ENCODE measurements around the gene CDC6.

CDC6 gene, protein sequence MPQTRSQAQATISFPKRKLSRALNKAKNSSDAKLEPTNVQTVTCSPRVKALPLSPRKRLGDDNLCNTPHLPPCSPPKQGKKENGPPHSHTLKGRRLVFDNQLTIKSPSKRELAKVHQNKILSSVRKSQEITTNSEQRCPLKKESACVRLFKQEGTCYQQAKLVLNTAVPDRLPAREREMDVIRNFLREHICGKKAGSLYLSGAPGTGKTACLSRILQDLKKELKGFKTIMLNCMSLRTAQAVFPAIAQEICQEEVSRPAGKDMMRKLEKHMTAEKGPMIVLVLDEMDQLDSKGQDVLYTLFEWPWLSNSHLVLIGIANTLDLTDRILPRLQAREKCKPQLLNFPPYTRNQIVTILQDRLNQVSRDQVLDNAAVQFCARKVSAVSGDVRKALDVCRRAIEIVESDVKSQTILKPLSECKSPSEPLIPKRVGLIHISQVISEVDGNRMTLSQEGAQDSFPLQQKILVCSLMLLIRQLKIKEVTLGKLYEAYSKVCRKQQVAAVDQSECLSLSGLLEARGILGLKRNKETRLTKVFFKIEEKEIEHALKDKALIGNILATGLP

DNA sequence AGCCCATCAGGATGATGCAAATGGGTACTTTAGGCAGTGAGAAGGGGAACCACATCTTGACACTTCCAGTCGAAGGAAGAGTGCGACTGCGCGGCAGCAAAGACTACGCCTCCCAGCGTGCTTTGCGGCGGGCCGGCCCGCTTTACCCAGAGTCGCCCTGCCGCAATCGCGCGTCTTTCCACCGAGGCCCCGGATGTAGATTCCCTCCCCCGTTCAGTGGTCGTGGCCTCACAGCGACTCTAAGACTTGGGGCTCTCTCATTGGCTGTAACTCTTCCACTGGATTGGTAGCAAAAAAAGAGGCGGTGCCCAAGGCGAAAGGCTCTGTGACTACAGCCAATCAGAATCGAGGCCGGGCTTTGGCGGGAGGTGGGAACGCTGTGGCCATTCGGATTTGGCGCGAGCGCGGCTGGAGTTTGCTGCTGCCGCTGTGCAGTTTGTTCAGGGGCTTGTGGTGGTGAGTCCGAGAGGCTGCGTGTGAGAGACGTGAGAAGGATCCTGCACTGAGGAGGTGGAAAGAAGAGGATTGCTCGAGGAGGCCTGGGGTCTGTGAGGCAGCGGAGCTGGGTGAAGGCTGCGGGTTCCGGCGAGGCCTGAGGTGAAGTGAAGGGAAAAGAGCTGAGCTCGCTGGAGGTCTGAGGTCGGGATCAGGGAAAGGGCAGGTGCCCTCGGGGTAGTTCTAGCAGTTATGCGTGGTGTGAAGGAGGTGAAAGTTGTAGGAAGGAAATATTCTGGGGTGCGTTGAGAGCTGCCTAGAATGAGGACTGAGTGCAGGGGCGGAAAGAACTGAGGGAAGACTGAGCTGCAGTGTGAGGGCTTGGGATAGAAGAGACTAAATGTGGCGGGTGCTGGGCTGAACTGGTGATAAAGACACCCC, at the start of gene CDC6:
CDC6 (plus strand) TSS at position 386 of the 876 bp plus-strand sequence. CDS start 1,542 bp downstream, outside the sequence.
- DNase-seq: peak; percentile 98

DNA sequence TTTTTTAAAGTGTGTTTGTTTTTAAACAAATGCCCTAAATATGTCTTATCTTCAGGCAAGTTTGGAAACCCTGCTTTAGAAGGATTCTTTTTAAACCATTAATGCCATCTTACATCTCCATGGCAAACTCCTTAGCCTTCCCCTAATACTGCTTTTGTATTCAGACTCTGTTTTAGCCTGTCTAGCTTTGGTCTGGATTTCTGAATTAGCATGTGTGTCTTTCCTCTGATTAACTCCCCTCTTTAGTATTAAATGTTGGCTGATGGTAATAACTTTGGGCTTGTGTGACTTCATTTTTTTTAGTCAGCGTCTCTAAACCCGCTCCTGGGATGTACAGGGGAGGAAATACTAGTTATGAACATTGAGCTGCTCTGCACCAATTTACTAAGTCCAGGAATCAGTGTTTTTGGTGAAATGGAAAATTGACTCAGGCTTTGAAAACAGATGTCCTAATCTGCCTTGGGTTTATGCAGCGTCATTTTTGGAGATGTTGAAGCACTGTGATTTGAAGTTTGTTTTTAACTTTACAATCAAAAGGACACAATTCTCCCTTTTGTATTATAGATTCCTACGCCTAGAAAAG, 46.3 kb upstream of the CDC6 start:
- DNase-seq: no peak

DNA sequence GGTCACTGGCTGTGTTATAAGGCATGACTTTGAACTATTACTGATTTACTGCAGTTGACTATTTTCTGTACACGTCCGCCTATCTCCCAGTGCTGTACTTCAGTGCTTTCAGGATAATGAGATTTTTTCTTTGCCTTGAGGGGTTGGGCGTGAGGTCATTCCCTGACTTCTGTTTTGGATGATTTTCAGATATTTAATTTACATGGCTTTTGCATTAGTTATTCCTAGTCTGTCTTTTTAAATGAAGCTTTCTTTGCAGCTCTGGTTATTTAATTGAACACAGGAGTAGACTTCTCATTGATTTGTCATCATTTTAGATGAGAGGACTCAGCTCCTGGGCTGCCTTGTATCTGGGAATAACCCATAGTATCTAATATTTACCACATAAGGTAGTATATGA, 44.9 kb upstream of the CDC6 start:
- DNase-seq: no peak

DNA sequence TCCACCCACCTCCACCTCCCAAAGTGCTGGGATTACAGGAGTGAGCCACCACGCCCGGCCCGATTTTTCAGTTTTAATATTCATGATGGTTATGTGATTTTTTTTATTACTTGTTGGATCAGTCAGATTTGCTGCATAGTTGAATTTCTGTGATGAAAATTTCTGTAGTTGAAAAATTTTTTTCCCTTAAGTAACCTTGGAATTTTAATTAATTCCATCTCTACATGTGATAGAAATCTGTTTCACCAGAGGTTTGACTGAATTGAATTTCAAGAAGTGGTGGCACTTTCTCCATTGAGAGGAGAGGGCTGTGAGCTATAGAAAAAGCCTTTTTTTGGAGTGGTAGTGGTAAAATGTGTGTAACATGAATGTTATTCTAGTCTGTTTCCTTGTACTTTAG, 43.9 kb upstream of the CDC6 start:
- no peak for DNase-seq

DNA sequence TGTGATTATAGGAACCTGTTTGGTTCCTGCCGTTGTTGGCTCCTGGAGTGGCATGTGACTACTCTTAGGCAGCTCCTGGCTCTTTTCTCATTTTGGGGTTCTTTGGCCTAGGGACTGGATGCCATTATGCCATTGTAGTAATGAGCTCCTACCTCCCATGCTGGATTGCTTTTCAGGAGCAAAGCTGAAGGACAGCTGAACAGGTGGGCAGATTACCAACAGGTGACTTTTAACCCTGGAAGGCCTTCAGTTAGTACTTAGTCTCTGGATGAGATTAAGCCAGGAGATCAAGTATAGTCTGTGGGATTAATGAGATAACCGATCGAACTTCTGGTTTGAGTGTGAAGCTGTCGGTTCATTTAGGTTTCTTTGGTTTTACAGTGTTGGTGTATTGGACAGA, 43.4 kb upstream of the CDC6 start:
- no peak for DNase-seq

DNA sequence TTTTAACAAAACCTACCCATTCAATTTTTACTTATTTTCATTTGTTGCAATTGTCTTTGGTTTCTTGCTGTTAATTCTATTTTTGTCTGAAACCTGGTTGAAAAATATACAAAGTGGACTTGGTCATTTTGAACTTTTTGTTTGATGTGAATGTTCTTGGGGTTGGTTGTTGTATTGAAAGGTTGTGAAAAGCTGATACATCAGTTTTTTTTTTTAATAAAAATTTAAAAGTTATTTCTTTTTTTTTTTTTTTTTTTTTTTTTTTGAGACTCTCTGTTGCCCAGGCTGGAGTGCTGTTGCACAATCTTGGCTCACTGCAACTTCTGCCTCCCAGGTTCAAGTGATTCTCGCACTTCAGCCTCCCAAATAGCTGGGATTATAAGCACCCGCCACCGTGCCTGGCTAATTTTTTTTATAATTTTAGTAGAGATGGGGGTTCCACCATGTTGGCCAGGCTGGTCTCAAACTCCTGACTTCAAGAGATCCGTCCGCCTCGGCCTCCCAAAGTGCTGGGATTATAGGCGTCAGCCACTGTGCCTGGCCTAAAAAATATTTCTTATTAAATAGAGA, 39.7 kb upstream of the CDC6 start:
- no peak for DNase-seq

DNA sequence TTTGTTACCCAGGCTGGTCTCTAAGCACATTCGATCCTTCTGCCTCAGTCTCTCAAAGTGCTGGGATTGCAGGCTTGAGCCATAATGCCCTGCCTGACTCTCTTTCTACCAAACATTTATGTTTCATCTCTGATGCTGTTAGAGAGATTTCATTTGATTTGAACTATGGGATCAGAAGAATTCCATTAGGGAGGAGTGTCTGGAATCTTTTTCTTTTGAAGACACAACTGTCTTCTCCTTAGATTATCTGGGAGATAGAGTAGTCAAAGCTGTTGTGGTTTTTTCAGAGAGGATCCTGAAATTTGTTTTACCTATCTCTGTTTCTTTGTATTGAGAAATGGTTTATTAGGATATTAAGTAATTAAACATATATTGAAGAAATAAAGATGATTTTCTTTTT, 39.2 kb upstream of the CDC6 start:
- DNase-seq: no peak

DNA sequence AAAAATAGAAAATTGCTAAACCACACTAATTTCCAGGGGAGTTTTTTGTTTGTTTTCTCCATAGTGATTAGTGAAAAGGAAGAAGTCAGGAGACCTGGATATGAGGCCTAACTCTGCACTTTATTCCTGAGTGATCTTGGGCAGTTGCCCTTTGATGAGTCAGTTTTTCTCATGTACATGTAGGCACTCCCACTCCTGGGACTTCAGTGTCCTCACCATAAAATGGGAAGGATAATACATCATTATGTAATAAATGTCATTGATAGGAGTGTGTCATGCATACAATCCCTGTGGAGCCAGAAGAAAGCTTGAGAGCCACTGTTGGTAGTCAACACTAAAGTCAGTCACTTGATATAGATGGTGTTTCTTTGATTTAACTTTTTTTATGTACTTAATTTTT, 36.1 kb upstream of the CDC6 start:
- DNase-seq: no peak

DNA sequence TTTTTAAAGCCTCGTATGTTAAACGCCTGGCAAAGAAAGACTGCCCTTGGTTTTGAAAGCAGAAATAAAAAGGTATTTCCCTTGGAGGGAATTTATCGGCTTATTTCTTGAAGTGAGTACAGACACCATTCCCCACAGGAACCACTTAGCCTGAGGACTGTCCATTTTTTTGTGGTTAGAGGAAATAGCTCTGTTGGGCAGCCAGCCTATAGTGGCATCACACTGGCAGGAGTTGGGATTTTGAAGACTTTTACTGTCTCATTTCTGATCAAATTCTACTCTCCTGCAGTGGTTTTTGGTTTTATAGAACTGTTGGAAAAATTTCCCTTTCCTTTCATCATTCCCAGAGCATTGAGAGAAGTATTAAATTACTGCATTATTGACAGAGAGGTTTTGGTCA, 34.1 kb upstream of the CDC6 start:
- DNase-seq: no peak

DNA sequence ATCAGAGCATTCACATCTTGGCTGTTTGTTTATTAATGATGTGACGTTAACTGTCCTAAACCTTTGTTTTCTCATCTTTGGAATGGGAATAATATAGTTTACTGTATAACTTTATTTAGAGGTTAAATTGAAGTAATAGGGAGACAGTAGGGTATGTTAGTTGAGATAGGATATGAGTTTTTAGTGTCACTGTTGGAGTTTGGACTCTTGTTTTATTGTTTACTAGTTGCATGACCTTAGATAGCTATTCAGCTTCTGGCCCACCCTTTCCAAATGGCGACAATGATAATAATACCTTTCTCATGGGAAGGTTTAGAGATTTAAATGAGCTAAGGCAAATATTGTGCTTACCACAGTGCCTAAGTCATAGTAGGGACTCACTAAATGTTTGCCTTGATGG, 28.2 kb upstream of the CDC6 start:
- no peak for DNase-seq

DNA sequence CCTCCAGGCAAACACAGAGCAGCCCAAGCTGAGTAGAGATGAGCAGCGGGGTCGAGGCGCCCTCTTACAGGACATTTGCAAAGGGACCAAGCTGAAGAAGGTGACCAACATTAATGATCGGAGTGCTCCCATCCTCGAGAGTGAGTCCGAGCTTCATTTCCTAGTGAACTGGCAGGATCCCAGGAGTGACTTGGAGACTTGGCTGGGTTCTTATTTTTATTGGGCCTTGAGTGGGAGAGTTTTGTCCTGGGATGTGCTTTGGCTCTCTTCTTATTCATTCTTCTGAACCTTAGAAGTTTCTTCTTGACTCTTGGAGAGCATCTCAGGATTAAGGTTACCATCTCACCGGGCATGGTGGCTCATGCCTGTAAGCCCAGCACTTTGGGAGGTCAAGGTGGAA, 27.2 kb upstream of the CDC6 start:
- no peak for DNase-seq

DNA sequence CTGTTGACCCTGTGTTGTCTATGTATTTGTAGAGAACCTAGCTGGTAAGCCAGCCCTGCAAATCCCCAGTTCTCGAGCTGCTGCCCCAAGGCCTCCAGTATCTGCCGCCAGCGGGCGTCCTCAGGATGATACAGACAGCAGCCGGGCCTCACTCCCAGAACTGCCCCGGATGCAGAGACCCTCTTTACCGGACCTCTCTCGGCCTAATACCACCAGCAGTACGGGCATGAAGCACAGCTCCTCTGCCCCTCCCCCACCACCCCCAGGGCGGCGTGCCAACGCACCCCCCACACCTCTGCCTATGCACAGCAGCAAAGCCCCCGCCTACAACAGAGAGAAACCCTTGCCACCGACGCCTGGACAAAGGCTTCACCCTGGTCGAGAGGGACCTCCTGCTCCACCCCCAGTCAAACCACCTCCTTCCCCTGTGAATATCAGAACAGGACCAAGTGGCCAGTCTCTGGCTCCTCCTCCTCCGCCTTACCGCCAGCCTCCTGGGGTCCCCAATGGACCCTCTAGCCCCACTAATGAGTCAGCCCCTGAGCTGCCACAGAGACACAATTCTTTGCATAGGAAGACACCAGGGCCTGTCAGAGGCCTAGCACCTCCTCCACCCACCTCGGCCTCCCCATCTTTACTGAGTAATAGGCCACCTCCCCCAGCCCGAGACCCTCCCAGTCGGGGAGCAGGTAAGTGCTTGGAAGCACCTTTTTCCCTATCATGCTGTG, 23.1 kb upstream of the CDC6 start:
- no peak for DNase-seq

DNA sequence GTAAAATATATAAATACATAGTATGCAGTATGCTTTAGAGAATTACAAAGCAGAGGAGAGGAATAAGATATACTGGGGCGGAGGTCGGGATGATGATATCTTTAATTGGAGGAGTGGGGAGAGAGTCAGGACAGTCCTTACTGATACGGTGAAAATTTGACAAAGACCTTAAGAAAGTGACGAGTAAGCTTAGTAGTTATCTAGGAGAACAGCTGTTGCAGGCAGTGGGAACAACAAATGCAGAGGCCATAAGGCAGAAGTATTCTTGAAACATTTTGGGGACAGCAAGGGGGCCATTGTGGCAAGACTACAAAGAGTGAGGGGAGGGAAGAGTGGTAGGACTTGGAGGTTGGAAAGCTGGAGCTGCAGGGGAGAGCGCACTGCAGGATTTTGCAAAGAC, 22.3 kb upstream of the CDC6 start:
- DNase-seq: no peak

DNA sequence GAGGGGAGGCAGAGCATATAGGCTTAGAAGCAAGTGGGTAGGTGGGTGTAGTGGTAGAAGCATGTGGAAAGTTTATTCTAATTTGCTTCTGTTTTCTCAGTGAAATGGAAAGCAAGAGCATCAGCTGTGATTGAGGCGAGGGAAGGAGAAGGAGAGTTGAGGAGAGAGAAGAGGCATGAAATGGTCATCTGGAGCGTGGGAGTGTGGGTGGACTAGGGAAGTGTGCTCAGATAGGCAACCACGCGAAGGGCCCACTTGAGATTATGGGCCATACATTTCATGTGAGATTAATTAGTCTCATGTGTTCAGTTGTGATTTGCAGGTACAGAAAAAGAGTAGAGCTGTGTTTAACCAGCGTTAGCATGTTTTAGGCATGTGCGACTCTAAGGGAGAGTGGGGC, 20.8 kb upstream of the CDC6 start:
- DNase-seq: no peak

DNA sequence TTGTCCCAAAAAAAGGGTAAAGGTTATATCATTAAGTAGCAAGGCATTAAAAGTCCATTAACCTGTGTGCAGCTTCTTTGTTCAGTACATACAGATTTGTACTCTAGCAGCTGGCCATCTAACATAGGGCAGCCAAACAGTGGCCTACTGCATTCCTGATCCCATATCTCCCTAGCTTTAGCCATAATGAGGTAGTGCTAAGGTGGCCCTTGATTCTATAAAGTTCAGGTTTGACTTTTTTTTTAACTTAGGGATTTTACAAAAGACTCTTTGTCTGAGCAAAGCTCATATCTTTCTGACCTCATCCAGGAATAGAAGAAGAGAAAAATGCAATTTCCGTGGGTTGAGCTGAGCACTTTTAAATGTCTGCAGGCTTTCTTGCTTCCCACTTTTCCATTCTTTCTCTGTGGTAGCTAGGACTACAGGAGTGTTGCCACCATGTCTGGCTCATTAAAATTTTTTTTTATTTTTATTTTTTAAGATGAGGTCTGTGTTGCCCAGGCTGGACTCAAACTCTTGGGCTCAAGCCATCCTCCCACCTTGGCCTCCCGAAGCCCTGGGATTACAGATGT, 19.5 kb upstream of the CDC6 start:
- DNase-seq: no peak

DNA sequence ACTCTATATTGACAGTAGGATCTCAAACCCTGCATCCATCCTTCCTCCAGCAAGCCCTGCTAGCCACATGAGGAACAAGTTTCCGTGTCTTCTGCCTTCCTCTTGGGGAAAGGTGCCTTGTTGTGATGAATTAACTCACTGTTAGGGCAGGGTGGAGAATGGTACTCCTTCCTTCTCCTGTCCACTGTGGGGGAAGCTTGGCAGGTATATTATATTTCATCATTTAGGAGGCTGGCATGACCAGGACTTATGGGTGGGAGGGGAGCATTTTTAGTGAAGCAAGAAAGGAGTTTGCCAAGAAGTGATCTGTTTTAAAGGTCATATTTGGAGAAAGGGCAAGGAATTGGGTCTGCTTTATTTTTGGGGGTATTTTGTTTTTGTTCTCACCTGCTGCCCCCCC, 9.3 kb upstream of the CDC6 start:
- DNase-seq: no peak

DNA sequence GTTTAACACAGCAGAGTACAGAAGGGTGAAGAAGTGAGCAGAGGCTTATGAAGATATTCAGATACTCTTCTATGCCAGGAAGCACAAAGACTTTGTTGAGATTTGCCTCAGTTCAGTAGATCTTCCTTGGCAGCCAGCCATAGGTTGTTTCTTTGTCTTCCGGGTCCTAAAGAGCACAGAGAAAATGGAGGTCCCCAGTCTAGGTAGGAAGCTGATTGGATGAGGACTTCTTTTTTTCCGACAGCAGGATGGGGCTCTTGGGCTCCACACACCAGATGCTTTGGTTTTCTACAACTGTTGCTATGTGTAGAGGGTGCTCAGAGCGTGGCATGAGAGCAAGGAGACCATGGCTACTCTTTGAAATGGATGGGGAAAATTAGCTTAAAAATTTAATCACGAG, 8.3 kb upstream of the CDC6 start:
- DNase-seq: no peak

DNA sequence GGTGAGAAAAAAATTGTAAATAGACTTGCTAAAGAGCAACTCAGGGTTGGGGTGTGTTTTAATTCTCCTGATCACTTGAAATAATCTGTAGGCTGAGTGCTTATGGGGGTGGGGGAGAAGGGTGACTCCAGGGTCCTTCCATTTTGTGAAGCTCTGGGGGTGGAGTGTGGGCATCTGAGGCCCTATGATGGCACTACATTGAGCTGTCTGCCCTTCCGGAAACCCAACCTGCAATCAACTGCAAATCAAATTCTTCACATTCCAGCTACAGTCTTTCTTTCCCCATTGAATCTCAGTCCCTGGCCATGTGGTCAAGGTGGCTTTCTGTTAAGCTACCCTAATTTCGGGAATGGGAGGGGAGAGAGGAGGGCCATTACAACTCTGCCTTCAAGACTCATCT, 6.0 kb upstream of the CDC6 start:
- no peak for DNase-seq

DNA sequence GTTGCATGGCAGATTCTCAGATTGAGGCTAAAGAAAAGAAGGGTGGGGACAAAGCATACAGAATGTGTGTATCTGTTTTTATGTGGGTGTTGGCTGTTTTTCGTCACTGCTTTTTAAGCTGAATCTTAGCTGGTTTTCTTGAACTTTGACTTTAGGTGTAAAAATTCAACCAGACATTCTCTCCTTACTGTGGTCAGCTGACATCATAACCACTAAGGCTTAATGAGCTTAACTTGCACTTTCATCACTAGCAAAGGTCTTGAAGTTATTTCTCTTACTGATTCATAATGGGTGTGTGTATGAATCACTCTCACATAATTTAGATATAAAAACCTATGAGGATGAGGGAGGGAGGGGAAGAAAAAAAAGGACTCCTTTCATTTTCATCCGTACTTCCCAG, 4.0 kb upstream of the CDC6 start:
- DNase-seq: no peak

DNA sequence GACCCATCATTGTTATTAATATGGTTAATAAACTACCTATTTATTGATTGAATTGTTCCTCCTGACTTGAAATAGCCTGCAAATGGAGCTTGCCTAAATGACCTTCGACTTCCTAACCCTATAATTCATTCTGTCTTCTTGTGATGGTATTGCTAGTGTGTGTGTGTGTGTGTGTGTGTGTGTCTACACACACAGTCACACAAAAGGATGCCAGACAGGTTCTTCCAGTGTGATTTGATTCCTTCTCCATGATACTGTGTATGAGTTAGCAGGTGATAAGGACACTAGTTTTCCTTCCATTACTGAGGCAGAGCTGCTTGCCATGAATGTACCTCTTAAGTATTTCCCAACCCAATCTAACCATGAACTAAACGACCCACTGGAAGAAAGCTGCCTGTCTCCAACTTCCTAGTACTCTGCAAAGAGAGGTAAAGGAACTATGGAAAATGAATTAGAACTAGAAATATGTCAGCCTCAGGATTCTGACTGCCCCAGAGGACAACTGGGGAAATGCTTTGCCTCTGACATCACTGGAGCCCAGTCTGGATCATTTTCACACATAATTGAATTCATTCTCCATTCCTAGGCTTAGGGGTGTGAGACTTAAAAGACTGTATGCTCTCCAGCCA, 3.5 kb upstream of the CDC6 start:
- no peak for DNase-seq

DNA sequence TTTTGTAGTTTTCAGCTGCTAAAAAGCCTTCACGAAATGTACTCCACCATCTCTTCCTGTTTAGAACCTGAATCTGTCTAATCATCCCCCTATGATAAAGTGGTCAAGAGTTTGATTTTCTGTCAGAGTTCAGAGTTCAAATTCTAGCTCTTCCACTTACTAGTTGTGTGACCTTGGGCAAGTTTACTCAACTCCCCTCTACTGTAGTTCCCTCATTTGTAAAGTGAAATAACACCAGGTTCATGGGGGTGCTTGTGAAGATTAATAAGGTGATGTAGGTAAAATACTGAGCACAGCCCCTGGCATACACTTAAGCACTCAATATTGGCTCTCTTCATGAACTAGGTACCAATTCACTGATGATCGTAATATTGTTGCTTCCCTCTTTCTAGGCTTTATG, 1.2 kb upstream of the CDC6 start:
- DNase-seq: no peak

DNA sequence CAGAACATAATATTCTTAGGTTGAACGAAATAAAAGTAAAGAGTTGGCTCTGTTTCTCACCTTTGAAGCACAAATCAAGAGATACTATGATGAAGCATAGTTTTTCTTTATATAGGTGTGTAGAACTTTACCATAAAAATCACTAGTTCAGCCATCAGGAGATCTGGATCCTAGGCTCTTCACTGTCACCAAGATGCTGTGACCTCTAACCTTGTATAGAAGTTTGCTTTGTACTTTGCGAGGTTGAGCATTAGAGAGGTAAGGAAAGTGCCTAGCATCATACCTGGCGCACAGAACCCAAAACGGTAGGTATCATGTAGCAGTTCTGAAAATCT, 553 bp upstream of the CDC6 start:
- no peak for DNase-seq
